Measurements from ENCODE around the gene AGTR2. TPM values are rescaled to one million over a fixed set of nuclear protein-coding genes. Genes with fewer than 3 reads are reported as not detected.

Gene AGTR2
- total RNA-seq (2022; extraction: Qiagen RNA extraction): not detected in 5 replicates

GRCh38 chrX:116170511-116170910, at the start of gene AGTR2:
TSS of gene AGTR2 (plus strand) at chrX:116170744. CDS start at chrX:116172281, 1,537 bp downstream.

